Nephron (organoid): Measurements from ENCODE around the gene ADCYAP1R1.

Source experiments
- H3K27ac Mint-ChIP-seq, 3 experiments: 2 replicates each; pipeline ENCODE4 v1.8.0; 2020; ENCODE audit warnings: mixed read lengths in 3 of 3, mild to moderate bottlenecking in 2 of 3, moderate library complexity in 1 of 3
- H3K27me3 Mint-ChIP-seq: 2 replicates; pipeline ENCODE4 v1.8.0; 2021; ENCODE audit warnings: low read depth, mild to moderate bottlenecking, moderate library complexity, mixed read lengths
- H3K36me3 Mint-ChIP-seq: 2 replicates; pipeline ENCODE4 v1.8.0; 2020; ENCODE audit warnings: low read depth, mixed read lengths
- H3K4me1 Mint-ChIP-seq: 2 replicates; pipeline ENCODE4 v1.8.0; 2020; ENCODE audit warnings: mixed read lengths
- H3K4me3 Mint-ChIP-seq, 3 experiments: 2 replicates each; pipeline ENCODE4 v1.8.0; 2020; ENCODE audit warnings: mild to moderate bottlenecking in 3 of 3, mixed read lengths in 3 of 3, moderate library complexity in 2 of 3
- H3K9me3 Mint-ChIP-seq: 2 replicates; pipeline ENCODE4 v1.8.0; 2020; ENCODE audit warnings: mixed read lengths
- TF ChIP-seq, protein P1 (sequence below), 3 experiments: fragments of 200-600 bp; sonication (generic); IDR thresholded peaks; one replicate each; pipeline ENCODE4 v1.5.0; 2021; ENCODE audit warnings: antibody characterized with exemption in 3 of 3; ENCODE audit not compliant: unreplicated experiment in 3 of 3

Gene ADCYAP1R1

DNA sequence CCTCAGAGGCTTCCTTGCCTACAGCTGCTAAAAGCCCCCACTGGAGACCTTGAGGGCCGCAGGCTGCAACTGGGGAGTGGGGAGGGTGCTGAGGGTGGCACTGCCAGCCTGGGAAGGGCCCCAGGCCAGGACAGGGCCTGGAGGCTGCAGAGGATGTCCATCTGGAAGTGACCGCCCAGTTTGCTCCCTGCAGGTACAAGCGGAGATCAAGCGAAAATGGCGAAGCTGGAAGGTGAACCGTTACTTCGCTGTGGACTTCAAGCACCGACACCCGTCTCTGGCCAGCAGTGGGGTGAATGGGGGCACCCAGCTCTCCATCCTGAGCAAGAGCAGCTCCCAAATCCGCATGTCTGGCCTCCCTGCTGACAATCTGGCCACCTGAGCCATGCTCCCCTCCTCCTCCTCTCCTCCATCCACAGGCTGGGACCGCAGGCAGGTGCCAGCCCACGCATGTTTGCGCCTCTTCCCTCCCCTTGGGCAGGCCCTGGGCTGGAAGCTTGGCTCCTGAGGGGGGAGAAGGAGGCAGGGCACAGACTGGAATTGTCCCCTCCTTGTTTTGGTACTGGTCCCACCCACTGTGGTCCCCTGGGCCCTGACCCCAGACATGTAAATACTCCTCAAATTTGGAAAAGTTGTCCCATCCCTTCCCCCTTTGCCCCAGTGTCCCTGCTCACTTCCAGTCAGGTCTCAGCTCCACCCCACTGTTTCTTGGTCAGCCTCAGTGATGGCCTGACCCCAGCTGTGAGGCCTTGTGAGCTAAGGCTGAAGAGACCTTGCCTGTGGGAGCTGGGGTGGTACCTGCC lies 54.4 kb downstream of the ADCYAP1R1 start:
- H3K36me3 Mint-ChIP-seq = no peaks in the 10 kb centered on the region
- TF ChIP-seq, protein P1, sequence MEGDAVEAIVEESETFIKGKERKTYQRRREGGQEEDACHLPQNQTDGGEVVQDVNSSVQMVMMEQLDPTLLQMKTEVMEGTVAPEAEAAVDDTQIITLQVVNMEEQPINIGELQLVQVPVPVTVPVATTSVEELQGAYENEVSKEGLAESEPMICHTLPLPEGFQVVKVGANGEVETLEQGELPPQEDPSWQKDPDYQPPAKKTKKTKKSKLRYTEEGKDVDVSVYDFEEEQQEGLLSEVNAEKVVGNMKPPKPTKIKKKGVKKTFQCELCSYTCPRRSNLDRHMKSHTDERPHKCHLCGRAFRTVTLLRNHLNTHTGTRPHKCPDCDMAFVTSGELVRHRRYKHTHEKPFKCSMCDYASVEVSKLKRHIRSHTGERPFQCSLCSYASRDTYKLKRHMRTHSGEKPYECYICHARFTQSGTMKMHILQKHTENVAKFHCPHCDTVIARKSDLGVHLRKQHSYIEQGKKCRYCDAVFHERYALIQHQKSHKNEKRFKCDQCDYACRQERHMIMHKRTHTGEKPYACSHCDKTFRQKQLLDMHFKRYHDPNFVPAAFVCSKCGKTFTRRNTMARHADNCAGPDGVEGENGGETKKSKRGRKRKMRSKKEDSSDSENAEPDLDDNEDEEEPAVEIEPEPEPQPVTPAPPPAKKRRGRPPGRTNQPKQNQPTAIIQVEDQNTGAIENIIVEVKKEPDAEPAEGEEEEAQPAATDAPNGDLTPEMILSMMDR (IDR thresholded peaks at IDR 0.05; ENCODE audit: unreplicated experiment in 3 of 3) = no peak
- H3K4me3 Mint-ChIP-seq = no peak overlapping the region
- peaks cover 19% of the 10 kb centered on the region for H3K27me3 Mint-ChIP-seq
- no peaks in the 10 kb centered on the region for H3K9me3 Mint-ChIP-seq
- H3K27ac Mint-ChIP-seq = no peak overlapping the region
- H3K4me1 Mint-ChIP-seq = no peaks in the 10 kb centered on the region

GRCh38 chr7:31107106-31108090 lies 55.3 kb downstream of the ADCYAP1R1 start:
- no peaks in the 10 kb centered on the region for H3K4me1 Mint-ChIP-seq
- no peak overlapping the region for H3K4me3 Mint-ChIP-seq
- H3K27me3 Mint-ChIP-seq = peaks cover 19% of the 10 kb centered on the region
- H3K27ac Mint-ChIP-seq = no peak overlapping the region
- H3K36me3 Mint-ChIP-seq = no peaks in the 10 kb centered on the region
- H3K9me3 Mint-ChIP-seq = no peaks in the 10 kb centered on the region
- TF ChIP-seq, protein P1 (IDR thresholded peaks at IDR 0.05; ENCODE audit: unreplicated experiment in 3 of 3) = no peak

- H3K4me1 Mint-ChIP-seq = no peaks in the 10 kb centered on the region
- no peaks in the 10 kb centered on the region for H3K9me3 Mint-ChIP-seq
- H3K4me3 Mint-ChIP-seq = no peak overlapping the region
- peaks cover 16% of the 10 kb centered on the region for H3K27me3 Mint-ChIP-seq
- no peaks in the 10 kb centered on the region for H3K36me3 Mint-ChIP-seq
- TF ChIP-seq, protein P1 (IDR thresholded peaks at IDR 0.05; ENCODE audit: unreplicated experiment in 3 of 3) = no peak
- no peak overlapping the region for H3K27ac Mint-ChIP-seq
Measured at GRCh38 chr7:31108097-31108657, 56.1 kb downstream of the ADCYAP1R1 start.

GRCh38 chr7:31109751-31110150 lies 57.6 kb downstream of the ADCYAP1R1 start:
- Mint-ChIP-seq H3K27ac (no peak overlapping the region), H3K27me3 (peaks cover 24% of the 10 kb centered on the region), H3K36me3 (no peaks in the 10 kb centered on the region), H3K9me3 (no peaks in the 10 kb centered on the region), H3K4me1 (no peaks in the 10 kb centered on the region), H3K4me3 (no peak overlapping the region)
- TF ChIP-seq, protein P1 (IDR thresholded peaks at IDR 0.05; ENCODE audit: unreplicated experiment in 3 of 3) = no peak

DNA sequence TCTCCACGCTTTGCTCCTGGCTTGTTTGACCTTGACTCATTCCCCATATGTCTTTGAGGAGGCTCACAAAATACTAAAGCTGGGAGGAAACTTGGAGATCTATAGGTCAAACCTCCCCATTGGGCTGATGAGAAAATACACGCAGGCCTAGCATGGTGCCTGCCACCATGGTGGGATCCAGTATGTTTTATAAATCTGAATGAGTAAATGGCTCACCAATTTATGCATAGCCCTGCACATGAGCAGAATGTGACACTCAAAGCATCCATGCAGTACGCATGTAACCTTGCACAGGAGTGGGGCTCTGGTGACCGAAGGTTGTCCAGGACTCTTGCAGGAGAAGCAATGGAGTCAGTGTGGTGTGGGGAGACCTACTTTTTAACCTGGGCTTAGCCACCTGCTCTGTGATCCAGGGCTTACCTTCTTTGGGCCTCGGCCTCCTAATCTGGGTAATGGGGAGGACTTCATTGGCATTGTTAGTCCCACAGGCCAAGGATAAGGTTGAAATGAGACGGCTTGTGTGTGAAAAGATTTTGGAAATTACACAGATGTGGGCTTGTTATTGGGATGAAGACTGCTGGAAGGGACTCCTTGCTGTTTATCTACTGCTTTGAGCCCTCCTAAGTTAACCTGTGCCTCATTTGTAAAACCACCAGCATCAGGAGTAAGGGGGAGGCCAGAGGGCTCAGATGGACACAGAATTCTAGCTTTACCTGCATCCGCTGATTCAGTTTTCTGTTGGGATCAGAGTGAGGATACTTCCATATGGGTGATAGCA lies 58.4 kb downstream of the ADCYAP1R1 start:
- no peak overlapping the region for H3K27ac Mint-ChIP-seq
- H3K27me3 Mint-ChIP-seq = peaks cover 25% of the 10 kb centered on the region
- H3K9me3 Mint-ChIP-seq = no peaks in the 10 kb centered on the region
- no peaks in the 10 kb centered on the region for H3K4me1 Mint-ChIP-seq
- TF ChIP-seq, protein P1 (IDR thresholded peaks at IDR 0.05; ENCODE audit: unreplicated experiment in 3 of 3) = no peak
- H3K36me3 Mint-ChIP-seq = no peaks in the 10 kb centered on the region
- no peak overlapping the region for H3K4me3 Mint-ChIP-seq
